Left colon (tissue), 2 donors: ENCODE results near the gene UNC5B. TPM values are rescaled to one million over a fixed set of nuclear protein-coding genes. Genes with fewer than 3 reads are reported as not detected.
A peak's percentile ranks its signal among the peaks of the same experiment; 100 is the strongest.

Experiments
- ATAC-seq: fragments of 200-7000 bp; cut with Tn5 transposase; one replicate; pipeline ENCODE4 v1.9.1; 2020; ENCODE audit warnings: mild to moderate bottlenecking, moderate library complexity
- DNase-seq, 2 donors: peaks; one replicate each; pipeline ENCODE4 v3.0.0-alpha.2; 2020
- intact Hi-C, 2 donors: fragments of 100-400 bp; cut with DNase I in 1 of 2; cut with micrococcal nuclease in 1 of 2; formaldehyde crosslinking; loops; one replicate each; pipeline versions ENCODE4 v1.11.2 to v1.14.0; 2022; cut with DNase I, micrococcal nuclease
- total RNA-seq, 2 donors: library from RNA; stranded (reverse); fragmentation: NEBNext Ultra II Directional; extraction: Animal tissue kit (Norgen Biotek cat#: 25700); gene quantifications; one replicate each; pipeline ENCODE4 v1.2.1, GENCODE V29; 2021
- donor health status: DM: no; HTN: no; CAD: no.
- donor health status: DM: yes; HTN: yes; CAD: no.

Gene UNC5B
- total RNA-seq, 2 donors from 2014 or later, result 19.4 to 32.4 TPM

DNA sequence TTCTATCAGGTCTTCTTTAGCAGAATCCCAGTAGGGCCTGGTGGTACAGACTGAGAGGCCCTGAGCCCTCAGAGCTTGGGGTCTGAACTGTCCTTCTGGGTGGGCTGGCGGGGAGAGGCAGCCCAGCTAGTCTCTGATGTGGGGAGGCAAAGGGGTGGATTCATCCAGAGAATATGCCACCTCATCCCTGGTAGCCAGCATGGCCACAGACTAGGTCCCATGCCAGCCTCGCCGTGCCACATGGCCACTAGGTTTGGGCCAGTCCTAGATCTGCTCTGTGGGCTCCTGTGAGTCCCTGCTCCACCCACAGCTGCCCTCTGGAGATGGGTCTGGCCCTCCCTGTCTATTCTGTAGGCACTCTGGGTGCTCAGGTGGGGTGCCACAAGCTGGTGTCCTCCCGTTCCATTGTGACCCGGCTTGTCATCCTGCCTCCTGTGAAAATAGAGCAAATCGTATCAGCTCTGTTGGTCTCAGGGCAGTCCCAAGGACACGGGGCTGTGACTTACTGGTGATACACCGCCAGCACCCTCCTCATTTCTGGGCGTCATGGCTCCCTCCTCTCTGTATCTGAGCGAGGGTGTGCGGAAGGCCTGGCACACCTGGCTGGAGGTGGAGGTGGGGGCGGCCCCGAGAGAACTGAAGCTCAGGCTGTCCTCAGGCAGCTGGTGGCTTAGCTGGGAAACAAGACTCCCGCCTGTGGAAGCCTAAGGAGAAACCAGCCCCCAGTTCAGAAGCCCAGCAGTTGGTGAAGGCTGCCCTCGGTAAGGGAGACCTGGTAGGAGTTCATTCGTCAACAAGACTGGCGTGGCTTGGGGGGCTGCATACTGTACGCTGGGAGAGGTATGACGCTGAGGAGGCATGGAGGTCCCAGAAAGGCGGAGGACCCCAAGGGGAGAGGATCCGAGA lies 33.3 kb downstream of the UNC5B start:
- no peak for DNase-seq
- intact Hi-C loops, result no loop called here
- ATAC-seq, result no peak

DNA sequence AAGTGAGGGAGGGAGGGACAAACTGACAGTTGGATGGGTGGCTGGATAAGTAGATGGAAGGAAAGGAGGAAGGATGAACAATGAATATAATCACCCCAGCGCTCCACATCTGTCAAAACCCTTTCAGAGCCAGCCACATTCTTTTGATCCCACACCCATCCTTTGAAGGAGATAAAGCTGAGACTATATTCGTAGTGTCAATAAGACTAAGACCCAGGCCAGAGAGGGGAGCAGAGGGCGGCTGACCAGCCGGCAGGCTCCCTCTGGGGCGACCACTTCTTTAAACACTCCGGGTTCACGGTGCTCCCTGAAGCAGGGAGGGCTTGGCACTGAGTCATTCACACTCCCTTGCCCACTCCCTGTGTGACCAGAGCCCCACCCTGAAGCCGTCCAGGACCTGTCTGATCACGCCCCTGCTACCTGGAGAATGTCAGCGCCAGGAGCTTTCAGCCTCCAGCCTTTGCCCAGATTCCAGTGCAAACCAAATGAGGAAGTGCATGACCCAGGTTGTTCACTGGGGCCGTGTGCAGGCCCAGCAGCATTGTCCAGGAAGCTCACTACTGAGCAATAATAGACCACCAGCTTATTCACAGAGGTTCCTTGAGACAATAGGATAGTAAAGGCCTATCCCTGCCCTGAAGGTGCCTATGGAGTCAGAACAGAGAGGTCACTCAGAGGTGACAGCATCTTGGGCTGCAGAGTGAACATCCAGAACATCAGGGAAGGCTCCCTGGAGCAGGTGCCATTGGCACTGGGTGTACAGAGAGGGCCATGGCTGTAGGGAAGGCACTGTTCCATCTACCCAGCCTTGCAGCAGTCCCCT lies 34.4 kb downstream of the UNC5B start:
- DNase-seq (peak; percentile 85 to 96), ATAC-seq (peak; percentile 80)
- intact Hi-C loops, result no loop called here

DNA sequence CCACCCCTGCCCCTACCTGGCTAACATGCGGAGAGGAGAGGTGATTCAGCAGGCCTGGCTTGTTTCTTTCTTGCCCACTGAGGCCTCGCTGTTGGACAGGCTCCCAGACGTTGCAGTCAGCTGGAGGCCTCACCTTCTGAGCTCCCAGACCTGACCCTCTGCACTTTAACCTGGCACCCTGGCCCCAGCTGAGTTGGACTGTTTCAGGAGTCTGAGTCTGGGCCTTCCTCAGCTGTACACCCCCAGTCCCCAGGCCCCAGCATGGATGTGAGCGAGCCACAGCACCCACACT lies 35.0 kb downstream of the UNC5B start:
- intact Hi-C loops, result no loop called here
- no peak for DNase-seq
- no peak for ATAC-seq

DNA sequence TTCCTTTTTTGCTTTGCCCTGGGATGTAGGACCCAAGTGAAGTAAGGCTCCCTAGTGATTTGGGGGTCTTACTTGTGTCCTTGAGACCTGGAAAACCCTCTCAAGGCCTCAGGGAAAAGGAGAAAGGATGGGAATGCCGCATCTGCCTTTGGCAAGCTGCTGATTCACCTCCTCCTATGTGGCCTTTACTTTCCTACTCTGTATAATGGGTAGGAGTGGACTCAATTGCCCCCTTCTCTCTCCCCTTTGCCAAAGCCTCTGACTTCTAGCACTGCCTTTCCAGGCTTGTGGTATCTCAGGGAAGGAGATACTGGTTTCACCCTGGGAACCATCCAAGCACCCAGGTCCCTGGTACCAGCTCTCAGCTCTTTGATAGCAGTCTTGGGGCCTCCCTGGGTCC lies 35.4 kb downstream of the UNC5B start:
- ATAC-seq, result no peak
- no peak for DNase-seq
- intact Hi-C loops, result no loop called here

DNA sequence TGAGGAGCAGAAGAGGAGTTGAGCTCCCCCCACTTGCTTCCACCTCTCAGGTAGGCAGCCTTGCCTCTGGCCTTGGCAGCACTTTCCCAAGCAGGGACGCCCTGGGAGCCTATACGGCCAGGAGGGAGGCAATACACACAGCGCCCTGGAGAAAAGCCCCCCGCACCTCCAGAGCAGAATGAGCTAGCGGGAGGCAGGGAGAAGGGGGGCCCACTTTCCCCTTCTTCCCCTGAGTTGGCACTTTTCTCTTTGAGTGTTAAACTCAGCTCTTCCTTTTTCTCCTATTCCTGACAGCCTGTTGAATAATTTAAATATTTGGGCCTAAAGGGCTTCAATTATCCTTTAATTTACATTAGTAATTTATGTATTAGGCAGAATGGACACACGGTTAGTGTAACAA lies 35.8 kb downstream of the UNC5B start:
- intact Hi-C loops, result no loop called here
- no peak for ATAC-seq
- no peak for DNase-seq

DNA sequence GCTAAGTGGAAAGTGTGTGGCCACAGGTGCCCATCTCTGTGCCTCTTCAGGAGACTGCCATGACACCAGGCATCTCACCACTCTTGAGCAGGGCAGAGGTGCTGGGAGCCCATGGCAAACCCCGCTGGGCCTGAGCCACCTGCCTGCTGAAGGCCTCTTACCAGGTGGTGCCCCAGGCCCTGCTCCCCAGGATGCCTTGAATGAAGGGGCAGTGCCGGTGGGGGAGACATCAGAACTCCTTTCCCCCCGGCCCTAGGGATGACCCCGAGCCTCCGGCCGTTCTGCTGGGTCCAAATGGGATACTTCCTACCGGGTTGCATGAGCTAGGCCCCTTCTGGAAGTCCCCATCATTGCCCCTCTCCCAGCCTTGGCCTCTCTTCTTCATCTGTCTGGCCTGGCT lies 37.6 kb downstream of the UNC5B start:
- intact Hi-C loops, result no loop called here
- ATAC-seq (no peak), DNase-seq (no peak)

DNA sequence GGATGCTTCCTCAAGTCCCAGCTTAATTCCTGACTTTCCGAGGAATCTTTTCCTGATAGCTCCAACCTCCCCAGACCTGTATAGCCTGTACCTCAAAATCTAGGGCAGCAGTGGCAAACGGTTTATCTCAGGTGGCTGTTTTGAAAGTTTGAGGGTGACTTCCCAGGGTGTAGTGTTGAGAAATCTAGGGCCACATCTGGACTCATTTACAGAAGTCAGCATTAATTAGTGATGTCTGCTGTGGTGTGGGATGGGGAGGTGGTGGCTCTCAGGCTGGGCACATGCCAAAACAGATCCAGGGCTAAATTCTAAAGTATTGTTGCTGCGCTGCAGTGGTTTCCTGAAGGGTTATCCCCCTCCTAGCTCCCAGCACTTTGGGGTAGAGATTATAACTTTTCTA lies 38.0 kb downstream of the UNC5B start:
- no peak for DNase-seq
- intact Hi-C loops, result no loop called here
- no peak for ATAC-seq

DNA sequence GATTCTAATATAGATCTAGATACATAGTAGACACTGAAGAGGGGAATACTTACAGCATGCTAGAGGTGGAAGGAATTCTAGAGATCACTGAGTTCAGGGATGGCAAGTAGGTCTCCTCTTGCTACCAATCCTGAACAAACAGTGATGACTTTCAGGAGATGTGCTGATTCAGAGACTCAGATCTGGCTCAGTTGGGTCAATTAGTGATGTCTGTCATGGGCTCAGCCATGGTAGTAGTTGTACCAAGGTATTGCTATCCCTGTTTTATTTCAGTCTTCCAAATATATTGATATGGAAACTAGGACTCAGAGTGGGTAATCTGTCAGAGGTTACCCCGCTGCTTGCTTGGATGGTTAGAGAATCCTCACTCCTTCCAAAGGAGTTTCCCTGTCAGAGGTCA lies 38.5 kb downstream of the UNC5B start:
- intact Hi-C loops, result no loop called here
- ATAC-seq (no peak), DNase-seq (no peak)

DNA sequence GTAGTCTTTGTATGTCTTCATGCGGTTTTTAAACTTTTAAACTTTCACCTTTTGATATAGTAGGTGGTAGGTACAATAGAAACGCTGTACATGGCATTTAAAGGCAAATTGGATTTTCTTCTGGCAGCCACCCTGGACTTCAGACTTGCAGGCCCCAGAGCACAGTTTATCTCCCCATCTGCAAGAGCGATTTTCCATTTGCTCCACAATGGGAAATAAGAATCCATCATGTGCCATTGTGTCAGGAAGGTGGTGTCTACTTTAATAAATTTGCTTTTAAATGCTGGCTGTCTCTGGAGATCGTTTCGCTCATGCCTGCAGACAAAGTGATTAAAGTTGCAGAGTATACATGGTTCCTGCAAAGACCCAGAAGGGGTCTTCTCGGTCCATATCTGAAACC lies 38.9 kb downstream of the UNC5B start:
- intact Hi-C loops, result no loop called here
- DNase-seq (no peak), ATAC-seq (no peak)

DNA sequence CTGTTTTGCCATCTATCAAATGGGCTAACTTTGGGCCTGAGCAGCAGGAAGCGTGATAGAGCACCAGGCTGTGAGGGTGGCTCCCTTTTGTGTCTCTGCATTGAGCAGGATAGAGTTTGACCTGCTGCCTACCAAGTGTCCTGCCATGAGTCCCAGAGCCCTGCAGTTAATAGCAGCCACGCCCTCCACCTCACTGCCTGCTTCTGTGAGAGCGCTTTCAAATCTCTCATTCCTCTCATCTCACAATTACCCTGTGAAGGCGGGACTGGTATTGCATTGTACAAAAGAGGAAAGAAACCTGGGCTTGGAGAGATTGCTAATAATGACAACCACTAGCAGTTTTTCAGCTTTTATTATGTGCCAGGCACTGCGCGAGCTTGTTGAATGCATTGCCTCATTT lies 39.9 kb downstream of the UNC5B start:
- intact Hi-C loops, result no loop called here
- DNase-seq, result peak; percentile 86 to 88
- ATAC-seq, result peak; percentile 71

DNA sequence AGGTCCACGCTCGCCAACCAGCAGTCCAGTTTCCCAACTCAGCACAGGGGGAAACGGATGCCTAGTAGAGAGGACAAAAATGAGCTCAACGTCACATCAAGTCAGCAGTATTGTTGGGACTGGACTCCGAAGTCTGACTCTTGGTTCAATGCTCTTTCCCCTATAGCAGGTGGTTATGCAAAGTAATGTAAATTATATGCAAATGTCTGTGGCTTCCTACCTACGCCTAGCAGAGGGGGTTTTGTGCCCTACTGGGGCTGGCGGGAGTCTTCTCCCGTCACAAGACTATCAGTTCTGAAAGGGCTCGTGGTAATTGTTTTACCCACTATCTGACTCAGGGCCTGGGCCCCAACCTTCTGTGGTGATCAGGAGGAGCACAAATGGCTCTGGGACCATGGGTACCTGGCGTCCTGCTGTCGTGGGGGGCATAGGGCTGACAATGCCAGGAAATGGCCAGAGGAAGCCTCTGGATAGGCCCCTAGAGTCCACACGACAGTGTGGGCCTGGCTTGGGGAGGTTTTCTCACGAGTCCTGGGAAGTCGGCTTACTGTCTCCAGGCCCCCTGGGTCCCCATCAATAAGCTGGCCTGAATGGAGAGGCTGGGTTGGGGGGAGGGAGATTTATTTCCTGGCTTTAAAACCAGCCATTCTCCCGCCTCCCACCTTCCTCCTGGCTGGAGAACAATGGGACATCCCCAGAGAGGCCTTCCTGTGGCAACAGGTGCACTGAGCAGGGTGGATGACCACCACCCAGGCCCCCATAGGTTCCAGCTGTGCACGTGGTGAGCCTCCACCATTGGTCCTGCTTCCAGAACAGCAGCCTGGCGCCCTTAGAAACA lies 41.8 kb downstream of the UNC5B start:
- DNase-seq (no peak), ATAC-seq (no peak)
- intact Hi-C loops, result no loop called here

DNA sequence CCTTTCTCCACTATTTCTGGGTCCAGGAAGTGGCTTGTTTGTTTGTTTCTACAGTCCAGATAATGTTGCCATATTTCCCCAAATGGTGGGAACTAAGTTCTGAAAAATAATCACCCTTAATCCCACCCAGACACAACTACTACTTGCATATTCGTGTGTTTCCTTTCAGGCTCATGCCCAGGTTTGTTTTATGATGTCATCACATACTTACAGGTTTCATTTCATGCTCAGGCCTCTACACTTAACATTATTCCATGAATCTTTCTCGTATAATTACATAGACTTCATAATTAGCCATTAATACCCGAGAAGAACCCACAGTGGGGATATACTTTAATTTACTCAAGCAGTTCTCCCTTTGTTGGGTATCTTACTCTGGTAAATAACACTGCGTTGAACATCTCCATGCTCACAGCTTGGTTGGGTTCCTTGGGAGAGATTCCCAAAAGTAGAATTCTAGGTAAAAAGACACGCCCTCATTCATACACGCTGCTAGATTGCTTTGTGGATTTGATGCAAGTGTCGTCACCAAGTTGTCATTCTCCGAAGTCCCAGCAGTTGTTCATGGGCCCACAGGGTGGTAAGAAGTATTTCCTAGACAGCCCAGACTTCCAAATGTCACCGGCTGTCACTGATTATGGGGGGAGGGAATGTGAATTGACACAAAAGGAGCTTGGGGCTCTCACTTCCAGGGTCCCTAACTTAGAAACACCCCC lies 42.6 kb downstream of the UNC5B start:
- intact Hi-C loops, result no loop called here
- DNase-seq, result no peak
- no peak for ATAC-seq

DNA sequence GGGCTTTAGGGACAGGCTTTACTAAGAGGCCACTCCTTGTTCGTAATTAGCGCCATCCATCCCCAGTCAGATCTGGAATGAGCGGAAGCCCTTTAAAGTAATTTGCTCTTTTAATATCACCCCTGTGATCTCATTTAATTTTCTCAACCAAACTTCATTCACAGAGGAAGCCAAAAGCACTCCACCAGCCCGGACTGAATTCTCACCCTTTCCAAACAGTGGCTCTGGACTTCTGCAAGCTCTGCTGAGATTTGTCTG lies 43.1 kb downstream of the UNC5B start:
- intact Hi-C loops, result no loop called here
- ATAC-seq (no peak), DNase-seq (no peak)

DNA sequence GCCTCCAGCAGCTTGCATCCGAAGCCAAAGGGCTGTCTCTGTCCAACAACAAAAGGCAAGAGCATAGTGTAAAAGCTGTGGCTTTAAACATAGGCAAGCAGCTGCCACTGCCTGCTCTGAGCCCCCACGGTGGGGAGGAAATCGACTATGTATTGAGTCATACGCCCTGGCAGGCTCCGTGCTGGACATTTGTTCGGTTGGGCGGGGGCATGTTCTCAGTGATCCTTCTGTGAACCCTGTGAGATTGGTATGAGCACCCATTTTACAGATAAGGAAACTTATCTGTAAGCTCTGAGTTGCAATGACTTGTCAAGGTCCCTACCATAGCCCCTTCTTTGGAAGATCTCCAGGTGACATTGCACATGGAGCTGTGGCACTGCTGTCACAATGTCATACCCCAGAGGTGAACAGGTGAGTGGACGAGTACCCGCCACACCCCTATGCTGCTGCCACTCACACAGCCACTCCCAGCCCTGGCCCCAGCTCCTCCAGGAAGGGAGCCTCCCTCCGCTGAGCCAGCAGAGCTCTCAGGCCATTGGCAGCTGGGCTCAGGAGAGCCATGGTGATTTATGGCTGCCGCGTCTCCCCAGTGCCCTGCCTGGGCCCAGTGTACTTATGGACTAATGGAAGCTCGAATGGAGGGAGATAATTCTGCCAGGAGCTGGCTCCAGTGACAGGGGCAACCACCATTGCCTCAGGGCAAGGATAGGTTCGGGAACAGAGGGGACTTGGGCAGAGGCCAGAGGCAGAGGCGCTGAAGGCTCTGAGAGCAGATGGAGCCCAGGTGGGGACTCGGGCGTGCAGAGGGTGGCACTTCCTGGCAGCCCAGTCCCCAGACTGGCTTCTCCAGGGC lies 43.7 kb downstream of the UNC5B start:
- DNase-seq (peak; percentile 89 to 95), ATAC-seq (peak; percentile 76)
- intact Hi-C loops, result no loop called here

DNA sequence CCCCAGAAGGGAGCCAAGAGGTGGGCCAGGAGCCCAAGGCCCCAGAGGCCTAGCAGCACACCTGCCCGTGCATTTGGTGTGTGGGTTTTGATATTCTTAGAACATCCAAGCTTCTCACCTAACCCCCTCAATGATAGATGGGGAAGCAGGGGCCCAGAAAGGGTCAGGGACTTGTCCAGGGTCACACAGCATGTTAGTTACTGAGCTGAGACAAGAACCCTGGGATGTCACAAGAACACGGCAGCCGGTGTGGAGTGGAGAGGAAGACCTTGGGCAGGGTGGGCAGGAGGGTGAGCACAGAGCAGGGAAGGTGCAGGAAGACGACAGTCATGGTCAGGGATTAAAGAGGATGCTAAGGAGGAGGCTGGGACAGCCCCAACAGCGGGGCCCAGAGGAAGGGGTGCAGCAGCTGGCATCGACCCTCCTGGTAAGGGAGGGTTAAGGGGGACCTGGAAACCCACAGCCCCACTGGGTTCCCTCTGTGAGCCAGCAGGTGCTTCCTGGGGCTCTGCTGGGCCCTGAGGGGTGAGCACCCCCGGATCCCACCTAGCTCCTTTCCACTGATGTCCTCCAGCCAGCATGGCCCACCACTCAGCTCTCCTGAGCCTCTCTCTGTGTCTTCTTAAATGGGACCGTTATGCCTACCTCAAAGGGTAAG lies 44.4 kb downstream of the UNC5B start:
- no peak for DNase-seq
- ATAC-seq, result no peak
- intact Hi-C loops, result no loop called here

DNA sequence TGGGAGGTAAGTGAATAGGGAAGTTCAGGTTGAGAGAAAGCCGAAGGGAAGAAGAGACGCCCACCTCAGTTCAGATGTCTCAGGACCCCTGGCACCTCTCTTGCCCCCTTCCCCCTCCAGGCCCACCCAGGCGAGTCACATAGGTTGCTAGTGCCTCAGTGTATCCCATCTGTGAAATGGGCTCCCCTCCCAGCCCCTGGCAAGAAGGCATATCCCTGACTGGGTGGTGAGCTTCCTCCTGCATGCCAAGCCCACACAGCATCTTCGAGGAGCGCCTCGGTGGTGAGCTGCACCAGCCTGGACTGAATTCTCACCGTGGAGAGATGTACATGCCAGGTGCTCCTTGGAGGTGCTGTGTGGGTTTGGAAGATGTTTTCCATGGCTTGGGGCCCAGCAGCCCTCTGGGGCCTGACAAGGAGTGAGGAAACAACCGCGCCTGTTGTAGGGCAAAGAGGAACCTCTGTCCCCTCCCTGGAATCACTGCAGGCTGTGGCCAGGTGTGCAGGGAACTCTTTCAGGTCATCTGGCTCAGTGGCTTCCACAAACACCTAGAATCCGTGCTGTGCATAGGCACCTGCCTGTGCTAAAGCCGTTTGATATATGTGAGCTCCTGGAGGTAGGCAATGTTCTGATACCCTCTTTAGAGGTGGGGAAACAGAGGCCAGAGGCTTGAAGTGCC lies 45.1 kb downstream of the UNC5B start:
- peak; percentile 34 for ATAC-seq
- peak in 1 of 2 donors; percentile 54 for DNase-seq
- intact Hi-C loops, result no loop called here

DNA sequence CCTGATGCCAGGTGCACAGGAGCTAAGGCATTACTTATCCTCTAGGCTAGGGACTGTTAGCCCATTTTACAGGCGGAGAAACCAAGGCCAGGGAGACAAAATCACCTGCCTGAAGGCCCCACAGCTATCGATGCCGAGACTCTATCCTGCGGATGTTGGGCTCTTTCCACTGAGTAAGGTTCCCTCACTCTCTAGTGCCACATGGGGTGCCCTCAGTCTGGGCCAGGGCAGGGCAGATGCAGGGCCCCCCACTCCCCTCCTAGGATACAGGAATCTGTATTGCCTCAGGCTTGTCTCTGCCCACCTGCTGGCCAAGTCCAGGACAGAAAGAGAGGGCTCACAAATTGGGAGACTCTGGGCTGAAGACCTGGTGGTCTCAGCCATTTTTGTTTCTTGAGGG lies 45.7 kb downstream of the UNC5B start:
- intact Hi-C loops, result no loop called here
- no peak for DNase-seq
- no peak for ATAC-seq
